ENCODE results near the gene VGLL2.

The VGLL2 gene

DNA sequence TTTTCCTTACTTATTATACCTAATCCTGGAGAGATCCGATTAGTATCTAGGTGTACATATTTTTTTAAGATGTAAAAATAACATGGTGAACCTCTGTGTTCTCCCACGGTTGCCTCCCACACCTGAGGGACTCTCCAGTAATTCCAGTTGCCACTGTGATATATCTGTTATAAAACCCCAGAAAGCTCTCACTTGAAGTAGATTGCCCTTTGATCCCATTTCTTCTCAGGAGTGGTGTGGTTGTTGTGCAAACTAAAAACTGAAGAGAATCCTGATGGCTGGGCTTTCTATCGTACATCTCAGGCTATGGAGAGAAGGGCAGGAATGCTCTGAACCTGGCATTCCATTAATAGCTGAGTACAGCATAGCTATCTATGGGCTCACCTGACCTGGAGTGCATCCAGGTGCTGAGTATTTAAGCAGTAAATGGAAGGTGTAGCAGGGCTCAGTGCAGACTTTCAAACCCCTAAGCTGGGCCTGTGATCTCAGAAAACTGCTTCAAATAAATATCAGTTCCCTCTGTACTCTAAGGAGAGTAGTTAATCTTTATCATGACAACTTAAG is 41.0 kb downstream of the VGLL2 start:
- TF ChIP-seq RAD21 (IDR thresholded peaks at IDR 0.05; ENCODE audit: low read depth) (no peak), TAF1 (IDR thresholded peaks at IDR 0.05; ENCODE audit: low read depth) (no peak), NFIC (IDR thresholded peaks at IDR 0.05) (no peak), CEBPB (IDR thresholded peaks at IDR 0.05) (no peak), EGR1 (IDR thresholded peaks at IDR 0.05) (no peak), ZBTB7A (IDR thresholded peaks at IDR 0.05; ENCODE audit: low read depth) (no peak), FOXM1 (IDR thresholded peaks at IDR 0.05; ENCODE audit: borderline replicate concordance, low read depth) (no peak), CREB1 (IDR thresholded peaks at IDR 0.05; ENCODE audit: low read depth) (no peak), EP300 (IDR thresholded peaks at IDR 0.05; ENCODE audit: borderline replicate concordance) (no peak), TCF12 (IDR thresholded peaks at IDR 0.05; ENCODE audit: low read depth) (no peak), YY1 (IDR thresholded peaks at IDR 0.05; ENCODE audit: low read depth) (no peak), TEAD4 (IDR thresholded peaks at IDR 0.05) (no peak)
- TF ChIP-seq, protein P1, sequence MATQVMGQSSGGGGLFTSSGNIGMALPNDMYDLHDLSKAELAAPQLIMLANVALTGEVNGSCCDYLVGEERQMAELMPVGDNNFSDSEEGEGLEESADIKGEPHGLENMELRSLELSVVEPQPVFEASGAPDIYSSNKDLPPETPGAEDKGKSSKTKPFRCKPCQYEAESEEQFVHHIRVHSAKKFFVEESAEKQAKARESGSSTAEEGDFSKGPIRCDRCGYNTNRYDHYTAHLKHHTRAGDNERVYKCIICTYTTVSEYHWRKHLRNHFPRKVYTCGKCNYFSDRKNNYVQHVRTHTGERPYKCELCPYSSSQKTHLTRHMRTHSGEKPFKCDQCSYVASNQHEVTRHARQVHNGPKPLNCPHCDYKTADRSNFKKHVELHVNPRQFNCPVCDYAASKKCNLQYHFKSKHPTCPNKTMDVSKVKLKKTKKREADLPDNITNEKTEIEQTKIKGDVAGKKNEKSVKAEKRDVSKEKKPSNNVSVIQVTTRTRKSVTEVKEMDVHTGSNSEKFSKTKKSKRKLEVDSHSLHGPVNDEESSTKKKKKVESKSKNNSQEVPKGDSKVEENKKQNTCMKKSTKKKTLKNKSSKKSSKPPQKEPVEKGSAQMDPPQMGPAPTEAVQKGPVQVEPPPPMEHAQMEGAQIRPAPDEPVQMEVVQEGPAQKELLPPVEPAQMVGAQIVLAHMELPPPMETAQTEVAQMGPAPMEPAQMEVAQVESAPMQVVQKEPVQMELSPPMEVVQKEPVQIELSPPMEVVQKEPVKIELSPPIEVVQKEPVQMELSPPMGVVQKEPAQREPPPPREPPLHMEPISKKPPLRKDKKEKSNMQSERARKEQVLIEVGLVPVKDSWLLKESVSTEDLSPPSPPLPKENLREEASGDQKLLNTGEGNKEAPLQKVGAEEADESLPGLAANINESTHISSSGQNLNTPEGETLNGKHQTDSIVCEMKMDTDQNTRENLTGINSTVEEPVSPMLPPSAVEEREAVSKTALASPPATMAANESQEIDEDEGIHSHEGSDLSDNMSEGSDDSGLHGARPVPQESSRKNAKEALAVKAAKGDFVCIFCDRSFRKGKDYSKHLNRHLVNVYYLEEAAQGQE (IDR thresholded peaks at IDR 0.05; ENCODE audit: low read depth): no peak
- TF ChIP-seq, protein P2, sequence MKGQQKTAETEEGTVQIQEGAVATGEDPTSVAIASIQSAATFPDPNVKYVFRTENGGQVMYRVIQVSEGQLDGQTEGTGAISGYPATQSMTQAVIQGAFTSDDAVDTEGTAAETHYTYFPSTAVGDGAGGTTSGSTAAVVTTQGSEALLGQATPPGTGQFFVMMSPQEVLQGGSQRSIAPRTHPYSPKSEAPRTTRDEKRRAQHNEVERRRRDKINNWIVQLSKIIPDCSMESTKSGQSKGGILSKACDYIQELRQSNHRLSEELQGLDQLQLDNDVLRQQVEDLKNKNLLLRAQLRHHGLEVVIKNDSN (IDR thresholded peaks at IDR 0.05): no peak
- TF ChIP-seq, protein P3, sequence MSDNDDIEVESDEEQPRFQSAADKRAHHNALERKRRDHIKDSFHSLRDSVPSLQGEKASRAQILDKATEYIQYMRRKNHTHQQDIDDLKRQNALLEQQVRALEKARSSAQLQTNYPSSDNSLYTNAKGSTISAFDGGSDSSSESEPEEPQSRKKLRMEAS (IDR thresholded peaks at IDR 0.05): no peak

DNA sequence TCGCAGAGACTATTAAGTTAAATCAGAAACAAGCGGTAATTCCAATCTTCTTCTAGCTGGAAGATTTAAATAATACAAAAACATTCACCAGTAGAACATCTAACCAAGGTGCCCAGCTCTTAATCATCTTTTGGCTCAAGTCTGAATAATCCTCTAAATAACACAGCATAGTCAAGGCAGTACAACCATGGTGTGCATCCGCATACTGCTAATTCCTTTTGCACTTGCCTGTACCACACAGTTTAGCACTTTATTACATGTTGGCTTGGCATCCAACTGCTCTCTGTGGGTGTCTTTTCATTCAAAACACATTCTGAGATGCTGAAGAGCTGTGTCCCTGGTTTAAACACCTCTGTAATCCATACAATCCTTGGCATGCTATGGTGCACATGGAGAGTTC is 42.3 kb downstream of the VGLL2 start:
- TF ChIP-seq EP300 (IDR thresholded peaks at IDR 0.05; ENCODE audit: borderline replicate concordance) (no peak), TAF1 (IDR thresholded peaks at IDR 0.05; ENCODE audit: low read depth) (no peak), RAD21 (IDR thresholded peaks at IDR 0.05; ENCODE audit: low read depth) (no peak), ZBTB7A (IDR thresholded peaks at IDR 0.05; ENCODE audit: low read depth) (no peak), YY1 (IDR thresholded peaks at IDR 0.05; ENCODE audit: low read depth) (no peak), NFIC (IDR thresholded peaks at IDR 0.05) (no peak), TCF12 (IDR thresholded peaks at IDR 0.05; ENCODE audit: low read depth) (no peak), TEAD4 (IDR thresholded peaks at IDR 0.05) (no peak), CREB1 (IDR thresholded peaks at IDR 0.05; ENCODE audit: low read depth) (no peak)
- TF ChIP-seq, protein P1 (IDR thresholded peaks at IDR 0.05; ENCODE audit: low read depth): no peak
- TF ChIP-seq, protein P2 (IDR thresholded peaks at IDR 0.05): no peak
- TF ChIP-seq, protein P3 (IDR thresholded peaks at IDR 0.05): no peak

DNA sequence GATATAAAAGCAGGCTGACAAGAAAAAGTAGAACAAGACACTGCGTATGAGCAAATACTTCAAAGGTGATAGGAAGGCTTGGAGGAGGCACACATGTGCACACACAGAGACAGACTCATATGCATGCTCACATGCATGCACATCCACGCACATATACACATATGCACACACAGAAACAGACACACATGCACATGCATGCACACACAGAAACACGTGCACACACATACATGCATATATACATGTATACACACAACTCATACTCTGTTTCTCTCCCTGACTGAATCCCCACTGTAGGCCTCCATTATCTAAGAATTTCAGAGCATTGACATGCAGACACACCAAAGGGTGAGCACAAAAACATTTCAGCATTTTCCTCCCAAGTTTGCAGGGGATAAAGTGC is 43.7 kb downstream of the VGLL2 start:
- no peak for TF ChIP-seq RAD21 (IDR thresholded peaks at IDR 0.05; ENCODE audit: low read depth)
- TF ChIP-seq CEBPB (IDR thresholded peaks at IDR 0.05): no peak
- TF ChIP-seq EGR1 (IDR thresholded peaks at IDR 0.05): no peak
- TF ChIP-seq CREB1 (IDR thresholded peaks at IDR 0.05; ENCODE audit: low read depth): no peak
- TF ChIP-seq, protein P1 (IDR thresholded peaks at IDR 0.05; ENCODE audit: low read depth): no peak
- no peak for TF ChIP-seq FOXM1 (IDR thresholded peaks at IDR 0.05; ENCODE audit: borderline replicate concordance, low read depth)
- TF ChIP-seq, protein P2 (IDR thresholded peaks at IDR 0.05): no peak
- no peak for TF ChIP-seq EP300 (IDR thresholded peaks at IDR 0.05; ENCODE audit: borderline replicate concordance)
- no peak for TF ChIP-seq NFIC (IDR thresholded peaks at IDR 0.05)
- TF ChIP-seq TEAD4 (IDR thresholded peaks at IDR 0.05): no peak
- no peak for TF ChIP-seq YY1 (IDR thresholded peaks at IDR 0.05; ENCODE audit: low read depth)
- TF ChIP-seq TAF1 (IDR thresholded peaks at IDR 0.05; ENCODE audit: low read depth): no peak
- TF ChIP-seq ZBTB7A (IDR thresholded peaks at IDR 0.05; ENCODE audit: low read depth): no peak
- TF ChIP-seq, protein P3 (IDR thresholded peaks at IDR 0.05): no peak

All from Ishikawa (cell line).